ENCODE measurements around the gene DSTYK. TPM values are rescaled to one million over a fixed set of nuclear protein-coding genes. Genes with fewer than 3 reads are reported as not detected.

The DSTYK gene
- total and polyA plus RNA-seq, 2 donors (not counting 3 experiments of a cell fraction or from before 2014, with no cell fraction given) = 3.6 to 8.7 TPM

- ChIA-PET CTCF (no interaction called here), POLR2A (no interaction called here)
- FAIRE-seq (peak; percentile 12), DNase-seq (ENCODE audit: low read depth, low spot score) (no peak)
- H3K4me2 ChIP-seq (ENCODE audit: insufficient read depth, low read length) = no peak overlapping the region
- H3K79me2 ChIP-seq (ENCODE audit: control insufficient read depth, insufficient read depth, low read length) = no peaks in the 10 kb centered on the region
- H4K20me1 ChIP-seq (replicated peaks; ENCODE audit: control insufficient read depth, extremely low read depth, insufficient read depth, low read length) = peaks cover 2% of the 10 kb centered on the region
- no TSS peak for BruUV-seq (replicated peaks)
- H3K9me1 ChIP-seq (replicated peaks; ENCODE audit: control insufficient read depth, extremely low read depth, insufficient read depth, low read length) = no peaks in the 10 kb centered on the region
- H3K27me3 ChIP-seq (ENCODE audit: control insufficient read depth in 2 of 2, insufficient read depth in 2 of 2, low read length in 2 of 2) = no peaks in the 10 kb centered on the region
- no peak for TF ChIP-seq POLR2AphosphoS5 (IDR thresholded peaks at IDR 0.05; ENCODE audit: insufficient read depth, low read depth, low read length)
- TF ChIP-seq EZH2 (IDR thresholded peaks at IDR 0.05; ENCODE audit: borderline replicate concordance, low read depth, low read length, severe bottlenecking) = no peak
- TF ChIP-seq MYC (IDR thresholded peaks at IDR 0.05; ENCODE audit: low read depth, low read length) = no peak
- no peak for TF ChIP-seq POLR2A (IDR thresholded peaks at IDR 0.05; ENCODE audit: low read depth, low read length)
- TF ChIP-seq FOS (IDR thresholded peaks at IDR 0.05; ENCODE audit: borderline replicate concordance, insufficient read depth, low read length) = no peak
- TF ChIP-seq JUN (IDR thresholded peaks at IDR 0.05; ENCODE audit: borderline replicate concordance, insufficient read depth, insufficient read length, low read depth) = no peak
- TF ChIP-seq CTCF (IDR thresholded peaks at IDR 0.05; ENCODE audit: extremely low read depth in 1 of 2, insufficient read depth in 1 of 2, low read depth in 1 of 2, low read length in 2 of 2) = no peak
- TF ChIP-seq GATA2 (IDR thresholded peaks at IDR 0.05; ENCODE audit: insufficient read depth, insufficient read length, low read depth, low read length) = no peak
- TF ChIP-seq, protein P1, sequence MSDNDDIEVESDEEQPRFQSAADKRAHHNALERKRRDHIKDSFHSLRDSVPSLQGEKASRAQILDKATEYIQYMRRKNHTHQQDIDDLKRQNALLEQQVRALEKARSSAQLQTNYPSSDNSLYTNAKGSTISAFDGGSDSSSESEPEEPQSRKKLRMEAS (IDR thresholded peaks at IDR 0.05; ENCODE audit: insufficient read depth, insufficient read length) = no peak
- no peak overlapping the region for H2AFZ ChIP-seq (ENCODE audit: low read depth, low read length)
- dilution Hi-C loops (cut with MboI; ENCODE audit: extremely low pct_ligation_motif_present, low sequenced_read_pairs) (no loop called here), intact Hi-C loops (cut with micrococcal nuclease) (no loop called here)
- H3K9me3 ChIP-seq (replicated peaks; ENCODE audit: control insufficient read depth, insufficient read depth, low read length) = no peaks in the 10 kb centered on the region
- no peaks in the 10 kb centered on the region for H3K4me1 ChIP-seq (ENCODE audit: control insufficient read depth, extremely low read depth, insufficient read depth, low read length)
- H3K27ac ChIP-seq (ENCODE audit: insufficient read depth, low read depth, low read length) = no peak overlapping the region
- no peak overlapping the region for H3K4me3 ChIP-seq (replicated peaks in 1 of 3; ENCODE audit: insufficient read depth in 1 of 3, low read depth in 1 of 3, low read length in 3 of 3)
- no peak overlapping the region for H3K9ac ChIP-seq (replicated peaks; ENCODE audit: extremely low read depth, insufficient read depth, low read length)
- H3K36me3 ChIP-seq (ENCODE audit: control insufficient read depth in 2 of 2, extremely low read depth in 1 of 2, insufficient read depth in 2 of 2, low read length in 2 of 2) = peaks cover 3% of the 10 kb centered on the region in 2 experiments
Observed at GRCh38 chr1:205191622-205192021, 19.9 kb downstream of the DSTYK start.
